ENCODE data around the gene ARHGEF16.

Gene ARHGEF16

GRCh38 chr1:3483801-3484444 is 29.5 kb downstream of the ARHGEF16 start:
- no peak for FAIRE-seq

- no peak for FAIRE-seq
Observed at GRCh38 chr1:3485016-3485415, 30.6 kb downstream of the ARHGEF16 start.

- FAIRE-seq = no peak
Observed at GRCh38 chr1:3488432-3488831, 34.0 kb downstream of the ARHGEF16 start.

- FAIRE-seq = no peak
Observed at GRCh38 chr1:3490046-3490745, 35.7 kb downstream of the ARHGEF16 start.

- no peak for FAIRE-seq
Observed at GRCh38 chr1:3491291-3492246, 37.1 kb downstream of the ARHGEF16 start.

- no peak for FAIRE-seq
Observed at GRCh38 chr1:3492545-3493246, 38.2 kb downstream of the ARHGEF16 start.

GRCh38 chr1:3494321-3495308 is 40.1 kb downstream of the ARHGEF16 start:
- no peak for FAIRE-seq

- no peak for FAIRE-seq
Observed at GRCh38 chr1:3495776-3496745, 41.6 kb downstream of the ARHGEF16 start.

- no peak for FAIRE-seq
Observed at GRCh38 chr1:3496916-3497315, 42.5 kb downstream of the ARHGEF16 start.

- FAIRE-seq = no peak
Observed at GRCh38 chr1:3497521-3497920, 43.1 kb downstream of the ARHGEF16 start.

- no peak for FAIRE-seq
Observed at GRCh38 chr1:3498246-3498930, 43.9 kb downstream of the ARHGEF16 start.

- FAIRE-seq = no peak
Observed at GRCh38 chr1:3498986-3499385, 44.5 kb downstream of the ARHGEF16 start.

- FAIRE-seq = no peak
Observed at GRCh38 chr1:3499611-3500010, 45.1 kb downstream of the ARHGEF16 start.

- FAIRE-seq = no peak
Observed at GRCh38 chr1:3500265-3500835, 45.9 kb downstream of the ARHGEF16 start.

GRCh38 chr1:3501437-3501836 is 47.0 kb downstream of the ARHGEF16 start:
- no peak for FAIRE-seq

- FAIRE-seq = no peak
Observed at GRCh38 chr1:3501856-3502640, 47.6 kb downstream of the ARHGEF16 start.

GRCh38 chr1:3502641-3503524 is 48.4 kb downstream of the ARHGEF16 start:
- FAIRE-seq = no peak

GRCh38 chr1:3503525-3503886 is 49.0 kb downstream of the ARHGEF16 start:
- no peak for FAIRE-seq
